Astrocyte of the cerebellum (primary cell): ENCODE measurements around the gene ATF7.
"Not testable (repeated sequence)": the region's sequence is repeated elsewhere in the genome, so short reads cannot be mapped to it uniquely, and the experiment has no call there.

ENCODE experiments used
- DNase-seq: peaks from one replicate; pipeline ENCODE4 v3.0.0-alpha.2; 2011; ENCODE audit warnings: low read depth
- H3K4me3 ChIP-seq: 2 replicates; pipeline ENCODE4 v1.5.1; 2011; ENCODE audit warnings: mild to moderate bottlenecking, low read depth, low read length, moderate library complexity
- CTCF ChIP-seq: IDR thresholded peaks from 2 replicates; pipeline ENCODE4 v1.5.1; 2012; ENCODE audit warnings: low read length, low read depth, moderate library complexity, mild to moderate bottlenecking; ENCODE audit errors: missing control alignments
- in situ Hi-C: cut with HindIII; loops from 2 replicates; pipeline ENCODE4 v1.10.0; 2017; ENCODE audit warnings: low sequenced_read_pairs

The ATF7 gene

GRCh38 chr12:53481939-53482586 is 144.1 kb downstream of the ATF7 start:
- H3K4me3 ChIP-seq = no peak overlapping the region
- DNase-seq = no peak
- in situ Hi-C loops = no loop called here
- TF ChIP-seq CTCF = peak; percentile 25

DNA sequence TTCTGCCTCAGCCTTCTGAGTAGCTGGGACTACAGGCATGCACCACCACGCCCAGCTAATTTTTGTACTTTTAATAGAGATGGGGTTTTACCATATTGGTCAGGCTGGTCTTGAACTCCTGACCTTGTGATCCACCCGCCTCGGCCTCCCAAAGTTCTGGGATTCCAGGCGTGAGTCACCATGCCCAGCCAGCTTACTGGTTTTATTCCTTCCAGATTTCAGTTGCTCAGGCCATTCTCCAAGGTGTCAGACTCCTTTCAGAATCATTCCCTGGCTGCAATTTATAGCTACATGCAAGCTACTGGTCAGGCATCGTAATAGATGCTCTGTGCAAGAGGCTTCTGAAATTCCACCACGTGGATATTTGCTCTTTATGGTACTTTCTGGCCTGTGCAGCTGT is 144.7 kb downstream of the ATF7 start:
- H3K4me3 ChIP-seq, in situ Hi-C loops, DNase-seq: not testable (repeated sequence)

DNA sequence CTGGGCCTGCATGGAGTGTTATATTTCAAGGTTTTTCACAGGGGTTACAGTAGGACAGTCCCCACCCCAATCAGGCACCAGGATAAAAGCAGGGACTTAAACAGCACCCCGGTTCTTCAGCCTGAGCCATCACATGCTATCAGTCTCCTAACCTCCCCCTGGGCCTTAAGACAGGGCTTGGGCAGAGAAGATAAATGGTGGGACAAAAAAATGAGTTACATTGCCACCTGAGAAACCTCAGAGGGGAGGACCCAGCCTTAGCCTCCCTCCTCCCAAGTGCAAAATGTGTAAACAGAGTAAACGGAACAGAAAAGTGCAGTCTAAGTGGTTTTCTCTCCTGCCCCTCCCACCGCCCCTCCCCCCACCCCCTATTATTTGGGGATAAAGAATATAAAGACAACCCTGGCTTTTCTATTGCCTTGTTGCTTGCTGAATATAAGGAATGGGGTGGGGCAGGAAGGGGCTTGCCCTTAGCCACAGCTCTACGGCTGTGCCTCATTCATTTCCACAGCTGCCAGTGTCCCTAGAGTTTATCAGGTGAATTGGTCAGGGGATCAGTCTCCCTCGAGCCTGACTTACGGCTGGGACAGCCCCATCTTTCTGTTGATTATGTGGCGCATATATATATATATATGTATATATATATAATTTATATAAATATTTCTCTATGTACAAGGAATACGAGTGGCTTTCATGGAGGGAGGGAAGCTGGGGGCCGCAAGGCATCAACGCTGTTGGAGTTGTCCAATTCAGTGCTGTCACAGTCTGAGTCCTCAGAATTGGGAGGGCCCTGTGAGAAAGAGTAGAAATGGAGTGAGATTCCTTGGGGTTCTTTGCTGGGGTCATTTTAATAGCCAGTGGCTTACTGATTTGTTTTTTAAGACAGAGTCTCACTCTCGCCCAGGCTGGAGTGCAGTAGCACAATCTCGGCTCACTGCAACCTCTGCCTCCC is 145.4 kb downstream of the ATF7 start:
- TF ChIP-seq CTCF = no peak
- in situ Hi-C loops = no loop called here
- no peak for DNase-seq
- H3K4me3 ChIP-seq = no peak overlapping the region

- DNase-seq = no peak
- no peak for TF ChIP-seq CTCF
Measured at GRCh38 chr12:53479331-53479730, 146.9 kb downstream of the ATF7 start.

DNA sequence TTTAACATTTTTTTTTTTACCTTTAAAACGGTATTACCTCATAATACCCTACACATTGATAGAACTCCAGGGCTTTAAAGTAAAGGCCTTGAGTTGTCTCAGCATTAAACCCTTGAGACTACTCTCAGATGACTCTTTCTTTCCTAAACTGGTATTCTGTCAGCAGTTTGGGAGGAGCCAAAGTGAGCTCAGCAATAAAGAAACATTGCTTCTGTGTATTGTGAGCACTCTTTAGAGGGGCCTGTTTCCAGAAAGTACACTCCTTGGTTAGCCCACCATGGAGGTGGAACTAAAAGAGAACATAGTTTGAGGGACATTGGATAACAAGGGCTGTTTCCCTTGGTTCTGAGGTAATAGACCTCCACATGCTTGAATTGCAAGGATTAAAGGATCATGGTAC is 147.3 kb downstream of the ATF7 start:
- no peak for TF ChIP-seq CTCF
- in situ Hi-C loops = no loop called here
- H3K4me3 ChIP-seq = no peak overlapping the region
- no peak for DNase-seq

More at GRCh38 chr12:53479331-53479730, 146.9 kb downstream of the ATF7 start:
- in situ Hi-C loops = no loop called here
- no peak overlapping the region for H3K4me3 ChIP-seq

DNA sequence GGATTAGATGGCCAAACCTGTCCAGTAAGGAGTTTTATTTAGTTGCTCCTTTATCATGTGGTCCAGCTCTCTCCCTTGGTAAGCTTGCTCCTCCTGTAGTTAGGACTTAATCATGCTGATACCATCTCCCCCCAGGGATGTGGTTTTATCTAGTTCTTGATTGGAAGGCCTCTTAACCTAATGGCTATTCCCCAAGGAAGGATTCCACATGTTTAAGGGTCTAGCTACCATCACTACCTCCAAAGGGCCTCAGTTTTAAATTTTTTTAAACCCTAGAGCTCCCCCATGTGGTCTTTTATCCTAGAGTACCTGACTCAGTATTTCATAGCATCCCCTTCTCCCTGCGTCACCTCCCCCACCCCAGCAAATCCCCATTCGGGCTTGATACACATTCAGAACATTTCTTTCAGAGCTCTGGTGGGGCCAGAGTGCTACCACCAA is 149.4 kb downstream of the ATF7 start:
- in situ Hi-C loops = no loop called here
- peak; percentile 33 for TF ChIP-seq CTCF
- H3K4me3 ChIP-seq = no peak overlapping the region
- no peak for DNase-seq

GRCh38 chr12:53474819-53475218 is 151.4 kb downstream of the ATF7 start:
- no peak overlapping the region for H3K4me3 ChIP-seq
- in situ Hi-C loops = no loop called here
- no peak for TF ChIP-seq CTCF
- no peak for DNase-seq
